Testis (tissue), 3 donors: ENCODE data around the gene ACSM6. TPM values are rescaled to one million over a fixed set of nuclear protein-coding genes. Genes with fewer than 3 reads are reported as not detected.

Source experiments
- DNase-seq: peaks from one replicate; pipeline ENCODE4 v3.0.0-alpha.2; 2019
- H3K27ac ChIP-seq, 2 donors: fragments of 200-600 bp; sonication (generic); one replicate each; pipeline ENCODE4 v1.5.1; 2019
- H3K27me3 ChIP-seq: fragments of 200-600 bp; sonication (generic); one replicate; pipeline ENCODE4 v1.5.1; 2019
- H3K36me3 ChIP-seq: fragments of 200-600 bp; sonication (generic); one replicate; pipeline ENCODE4 v1.5.1; 2017; ENCODE audit warnings: low read depth; ENCODE audit errors: missing control alignments
- H3K4me1 ChIP-seq: fragments of 200-600 bp; sonication (generic); one replicate; pipeline ENCODE4 v1.5.1; 2019
- H3K4me3 ChIP-seq, 2 donors: fragments of 200-600 bp; sonication (generic); one replicate each; pipeline ENCODE4 v1.5.1; 2017 to 2019
- H3K9me3 ChIP-seq: fragments of 200-600 bp; sonication (generic); one replicate; pipeline ENCODE4 v1.5.1; 2017
- CTCF ChIP-seq, 3 experiments: fragments of 450-650 bp in 2 of 3; fragments of 200-600 bp in 1 of 3; sonication (generic) in 1 of 3; IDR thresholded peaks; one replicate each; pipeline ENCODE4 v1.5.1; 2016 to 2019; ENCODE audit warnings: antibody characterized with exemption in 3 of 3, mild to moderate bottlenecking in 2 of 3, moderate library complexity in 1 of 3
- POLR2A ChIP-seq: fragments of 450-650 bp; IDR thresholded peaks from one replicate; pipeline ENCODE4 v1.6.1; 2017; ENCODE audit warnings: antibody characterized with exemption, mild to moderate bottlenecking, moderate library complexity
- WGBS, 2 donors: methylation state at CpG; one replicate each; pipeline ENCODE4 v1.1.5; 2018; 5-methylcytosine and 5-hydroxymethylcytosine counted together
- intact Hi-C: fragments of 100-400 bp; cut with DNase I; formaldehyde crosslinking; loops from one replicate; pipeline ENCODE4 v1.15.1; 2023; ENCODE audit warnings: low total_unique reads
- polyA plus RNA-seq: library from polyadenylated mRNA; stranded (reverse); fragments of 350-450 nt; fragmentation: Illumina TruSeq; extraction: RNeasy Lipid Tissue Mini Kit (QIAGEN cat#74804); gene quantifications from one replicate; pipeline ENCODE4 v1.2.3, GENCODE V29; 2014; ENCODE audit warnings: low read depth, low replicate concordance; ENCODE audit not compliant: insufficient read depth
- total RNA-seq, 2 donors: library from RNA; depleted of rRNA; stranded (reverse); fragments of >200 nt; gene quantifications; one replicate each; pipeline ENCODE4 v1.2.3, GENCODE V29; 2016

The ACSM6 gene
- total and polyA plus RNA-seq, 3 donors from 2014 or later = not detected

- H3K4me1 ChIP-seq = no peaks in the 10 kb centered on the region
- TF ChIP-seq POLR2A = no peak
- TF ChIP-seq CTCF (IDR thresholded peaks at IDR 0.05) = no peak
- no peak overlapping the region for H3K27ac ChIP-seq
- DNase-seq = no peak
- H3K9me3 ChIP-seq = no peaks in the 10 kb centered on the region
- H3K4me3 ChIP-seq = no peak overlapping the region
- WGBS, 2 donors = 76 to 86% methylated on average over 2 of the region's 2 CpGs
- intact Hi-C loops = no loop called here
- H3K36me3 ChIP-seq = no peaks in the 10 kb centered on the region
- H3K27me3 ChIP-seq = no peaks in the 10 kb centered on the region
Observed at GRCh38 chr10:95214369-95214768, 20.3 kb downstream of the ACSM6 start.

- 80 to 98% methylated on average over 3 of the region's 3 CpGs for WGBS, 2 donors
- Histone ChIP-seq H3K27ac (no peak overlapping the region), H3K9me3 (no peaks in the 10 kb centered on the region), H3K4me1 (no peaks in the 10 kb centered on the region), H3K27me3 (no peaks in the 10 kb centered on the region), H3K36me3 (no peaks in the 10 kb centered on the region), H3K4me3 (no peak overlapping the region)
- TF ChIP-seq CTCF (IDR thresholded peaks at IDR 0.05) (no peak), POLR2A (no peak)
- no peak for DNase-seq
- intact Hi-C loops = no loop called here
Observed at GRCh38 chr10:95214793-95215192, 20.8 kb downstream of the ACSM6 start.

GRCh38 chr10:95217476-95217875 lies 23.4 kb downstream of the ACSM6 start:
- WGBS, 2 donors = 43 to 78% methylated on average over 1 of the region's 1 CpG
- DNase-seq = no peak
- Histone ChIP-seq H3K4me3 (no peak overlapping the region), H3K4me1 (no peaks in the 10 kb centered on the region), H3K9me3 (no peaks in the 10 kb centered on the region), H3K36me3 (no peaks in the 10 kb centered on the region), H3K27ac (no peak overlapping the region), H3K27me3 (no peaks in the 10 kb centered on the region)
- intact Hi-C loops = no loop called here
- TF ChIP-seq CTCF (IDR thresholded peaks at IDR 0.05) (no peak), POLR2A (no peak)

GRCh38 chr10:95220539-95220938 lies 26.5 kb downstream of the ACSM6 start:
- Histone ChIP-seq H3K9me3 (no peaks in the 10 kb centered on the region), H3K4me1 (no peaks in the 10 kb centered on the region), H3K4me3 (no peak overlapping the region), H3K27me3 (no peaks in the 10 kb centered on the region), H3K27ac (no peak overlapping the region), H3K36me3 (no peaks in the 10 kb centered on the region)
- DNase-seq = no peak
- intact Hi-C loops = no loop called here
- TF ChIP-seq POLR2A (no peak), CTCF (IDR thresholded peaks at IDR 0.05) (no peak)
- WGBS, 2 donors = 87 to 94% methylated on average over 3 of the region's 3 CpGs

GRCh38 chr10:95221124-95221523 lies 27.1 kb downstream of the ACSM6 start:
- no peaks in the 10 kb centered on the region for H3K9me3 ChIP-seq
- TF ChIP-seq POLR2A (no peak), CTCF (IDR thresholded peaks at IDR 0.05) (no peak)
- intact Hi-C loops = no loop called here
- no peak for DNase-seq
- no peak overlapping the region for H3K4me3 ChIP-seq
- no peaks in the 10 kb centered on the region for H3K27me3 ChIP-seq
- 65 to 78% methylated on average over 5 of the region's 5 CpGs for WGBS, 2 donors
- H3K27ac ChIP-seq = no peak overlapping the region
- H3K36me3 ChIP-seq = no peaks in the 10 kb centered on the region
- no peaks in the 10 kb centered on the region for H3K4me1 ChIP-seq
